ENCODE results near the gene AMZ1.
"Not testable (repeated sequence)": the region's sequence is repeated elsewhere in the genome, so short reads cannot be mapped to it uniquely, and the experiment has no call there.

The AMZ1 gene

GRCh38 chr7:2692543-2692942 is 4.5 kb downstream of the AMZ1 start:
- DNase-seq, result no peak

GRCh38 chr7:2693420-2694121 is 5.6 kb downstream of the AMZ1 start:
- not testable (repeated sequence) for DNase-seq

GRCh38 chr7:2694122-2694436 is 6.1 kb downstream of the AMZ1 start:
- not testable (repeated sequence) for DNase-seq

GRCh38 chr7:2698581-2699288 is 10.7 kb downstream of the AMZ1 start:
- no peak for DNase-seq

GRCh38 chr7:2699289-2699620 is 11.3 kb downstream of the AMZ1 start:
- no peak for DNase-seq

- no peak for DNase-seq
These were observed 12.3 kb downstream of the AMZ1 start for GRCh38 chr7:2700141-2700850.

GRCh38 chr7:2701424-2701823 is 13.4 kb downstream of the AMZ1 start:
- DNase-seq, result no peak

GRCh38 chr7:2701832-2702593 is 14.0 kb downstream of the AMZ1 start:
- DNase-seq, result peak; percentile 45

GRCh38 chr7:2702594-2702957 is 14.6 kb downstream of the AMZ1 start:
- DNase-seq, result no peak

GRCh38 chr7:2705371-2706096 is 17.5 kb downstream of the AMZ1 start:
- DNase-seq, result no peak

GRCh38 chr7:2706685-2707126 is 18.7 kb downstream of the AMZ1 start:
- no peak for DNase-seq

GRCh38 chr7:2707481-2707880 is 19.5 kb downstream of the AMZ1 start:
- no peak for DNase-seq

- DNase-seq, result no peak
These were observed 20.0 kb downstream of the AMZ1 start for GRCh38 chr7:2708041-2708440.

GRCh38 chr7:2708547-2709310 is 20.7 kb downstream of the AMZ1 start:
- DNase-seq, result no peak

- peak; percentile 35 for DNase-seq
These were observed 21.7 kb downstream of the AMZ1 start for GRCh38 chr7:2709553-2710285.

- no peak for DNase-seq
These were observed 22.3 kb downstream of the AMZ1 start for GRCh38 chr7:2710286-2710655.

- no peak for DNase-seq
These were observed 23.0 kb downstream of the AMZ1 start for GRCh38 chr7:2710901-2711551.

- DNase-seq, result no peak
These were observed 24.1 kb downstream of the AMZ1 start for GRCh38 chr7:2711895-2712675.

GRCh38 chr7:2713370-2713769 is 25.4 kb downstream of the AMZ1 start:
- DNase-seq, result no peak

- DNase-seq, result no peak
These were observed 26.0 kb downstream of the AMZ1 start for GRCh38 chr7:2713978-2714377.
